ENCODE data around the gene HOXA13. TPM values are rescaled to one million over a fixed set of nuclear protein-coding genes. Genes with fewer than 3 reads are reported as not detected.
A peak's percentile ranks its signal among the peaks of the same experiment; 100 is the strongest.

Gene HOXA13
- total and polyA plus RNA-seq, 2 donors (not counting 1 experiment from before 2014, with no cell fraction given): not detected

DNA sequence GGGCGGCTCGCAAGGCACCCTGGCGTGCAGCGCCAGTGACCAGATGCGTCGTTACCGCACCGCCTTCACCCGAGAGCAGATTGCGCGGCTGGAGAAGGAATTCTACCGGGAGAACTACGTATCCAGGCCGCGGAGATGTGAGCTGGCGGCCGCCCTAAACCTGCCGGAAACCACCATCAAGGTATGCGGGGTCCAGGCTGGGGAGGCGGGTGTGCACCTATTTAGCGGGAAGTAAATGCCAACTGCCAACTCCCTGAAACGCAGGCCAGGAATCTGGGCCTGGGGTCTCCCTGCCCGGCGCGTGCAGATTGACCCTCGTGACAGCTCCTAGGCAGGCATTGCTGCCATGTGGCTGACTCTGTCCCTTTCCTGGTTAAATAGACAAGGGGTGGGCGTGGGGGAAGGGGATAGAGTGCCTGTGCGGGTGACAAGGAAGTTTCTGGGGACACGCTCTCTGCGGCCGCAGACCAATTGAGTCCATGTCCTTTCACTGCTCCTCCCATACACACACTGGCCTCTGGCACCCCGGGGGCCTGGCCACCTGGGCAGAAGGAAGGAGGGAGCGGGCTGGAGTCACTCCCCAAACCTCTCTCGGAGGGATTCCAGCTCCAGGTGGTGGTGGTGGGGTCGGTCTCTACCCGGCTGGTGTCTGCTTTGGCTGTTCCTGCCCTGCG, 45.4 kb upstream of the HOXA13 start:
- peaks cover 0 to 88% (median 5%) of the 10 kb centered on the region in 3 donors for H3K9me3 ChIP-seq (ENCODE audit: control extremely low read depth in 1 of 3, control insufficient read depth in 2 of 3, insufficient read depth in 1 of 3, low read length in 2 of 3)
- peak overlapping the region; percentile 26 for H3K27ac Mint-ChIP-seq
- peaks cover 78% of the 10 kb centered on the region for H3K27me3 Mint-ChIP-seq
- ATAC-seq (ENCODE audit: low read depth) (no peak), DNase-seq (peak; percentile 37)
- H3K27me3 ChIP-seq (replicated peaks in 1 of 4; ENCODE audit: control extremely low read depth in 1 of 4, control insufficient read depth in 3 of 4, insufficient read depth in 4 of 4, low read length in 3 of 4): peaks cover 0 to 98% (median 83%) of the 10 kb centered on the region in 4 experiments
- no peak overlapping the region for H2AFZ ChIP-seq (ENCODE audit: insufficient read depth, low read depth, low read length, poor library complexity, severe bottlenecking)
- H3K36me3 ChIP-seq (replicated peaks in 1 of 2; ENCODE audit: control extremely low read depth in 1 of 2, control insufficient read depth in 1 of 2, extremely low read depth in 1 of 2, insufficient read depth in 2 of 2, low read length in 1 of 2): no peaks in the 10 kb centered on the region
- H3K4me3 Mint-ChIP-seq: peak overlapping the region; percentile 10
- peaks cover 35 to 71% of the 10 kb centered on the region in 2 donors for H3K4me1 ChIP-seq (ENCODE audit: control insufficient read depth in 2 of 2, insufficient read depth in 2 of 2, low read length in 2 of 2)
- POLR2A ChIA-PET: no interaction called here
- no peaks in the 10 kb centered on the region for H3K79me2 ChIP-seq (ENCODE audit: control insufficient read depth, insufficient read depth, low read length)
- no peak overlapping the region for H3K9ac ChIP-seq (ENCODE audit: low read length)
- CTCF ChIA-PET: interaction anchor here (1.3 kb wide), 1 partner anchor 34 kb away, joined by 3 read pairs; no protein-coding TSS in a partner anchor
- H4K20me1 ChIP-seq (ENCODE audit: control insufficient read depth, insufficient read depth, low read length, poor library complexity, severe bottlenecking): no peaks in the 10 kb centered on the region
- no peak for TF ChIP-seq EZH2 (IDR thresholded peaks at IDR 0.05; ENCODE audit: borderline replicate concordance, insufficient read depth, low read depth, low read length, poor library complexity, severe bottlenecking)
- TF ChIP-seq, protein P1, sequence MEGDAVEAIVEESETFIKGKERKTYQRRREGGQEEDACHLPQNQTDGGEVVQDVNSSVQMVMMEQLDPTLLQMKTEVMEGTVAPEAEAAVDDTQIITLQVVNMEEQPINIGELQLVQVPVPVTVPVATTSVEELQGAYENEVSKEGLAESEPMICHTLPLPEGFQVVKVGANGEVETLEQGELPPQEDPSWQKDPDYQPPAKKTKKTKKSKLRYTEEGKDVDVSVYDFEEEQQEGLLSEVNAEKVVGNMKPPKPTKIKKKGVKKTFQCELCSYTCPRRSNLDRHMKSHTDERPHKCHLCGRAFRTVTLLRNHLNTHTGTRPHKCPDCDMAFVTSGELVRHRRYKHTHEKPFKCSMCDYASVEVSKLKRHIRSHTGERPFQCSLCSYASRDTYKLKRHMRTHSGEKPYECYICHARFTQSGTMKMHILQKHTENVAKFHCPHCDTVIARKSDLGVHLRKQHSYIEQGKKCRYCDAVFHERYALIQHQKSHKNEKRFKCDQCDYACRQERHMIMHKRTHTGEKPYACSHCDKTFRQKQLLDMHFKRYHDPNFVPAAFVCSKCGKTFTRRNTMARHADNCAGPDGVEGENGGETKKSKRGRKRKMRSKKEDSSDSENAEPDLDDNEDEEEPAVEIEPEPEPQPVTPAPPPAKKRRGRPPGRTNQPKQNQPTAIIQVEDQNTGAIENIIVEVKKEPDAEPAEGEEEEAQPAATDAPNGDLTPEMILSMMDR (IDR thresholded peaks at IDR 0.05): no peak
- no peak overlapping the region for H3K27ac ChIP-seq (ENCODE audit: low read length in 2 of 2)
- H3K4me3 ChIP-seq (ENCODE audit: control extremely low read depth in 1 of 5, extremely low read depth in 1 of 5, insufficient read depth in 1 of 5, low read depth in 2 of 5, low read length in 4 of 5): no peak overlapping the region
- intact Hi-C loops (cut with micrococcal nuclease): no loop called here
- no peaks in the 10 kb centered on the region for H3K9me3 Mint-ChIP-seq (ENCODE audit: insufficient read depth)
- H3K4me2 ChIP-seq (replicated peaks; ENCODE audit: low read depth, low read length, poor library complexity, severe bottlenecking): peak overlapping the region; percentile 52
- peaks cover 31% of the 10 kb centered on the region for H3K4me1 Mint-ChIP-seq
- 11% methylated on average over 30 of the region's 37 CpGs for WGBS (ENCODE audit: insufficient coverage)

DNA sequence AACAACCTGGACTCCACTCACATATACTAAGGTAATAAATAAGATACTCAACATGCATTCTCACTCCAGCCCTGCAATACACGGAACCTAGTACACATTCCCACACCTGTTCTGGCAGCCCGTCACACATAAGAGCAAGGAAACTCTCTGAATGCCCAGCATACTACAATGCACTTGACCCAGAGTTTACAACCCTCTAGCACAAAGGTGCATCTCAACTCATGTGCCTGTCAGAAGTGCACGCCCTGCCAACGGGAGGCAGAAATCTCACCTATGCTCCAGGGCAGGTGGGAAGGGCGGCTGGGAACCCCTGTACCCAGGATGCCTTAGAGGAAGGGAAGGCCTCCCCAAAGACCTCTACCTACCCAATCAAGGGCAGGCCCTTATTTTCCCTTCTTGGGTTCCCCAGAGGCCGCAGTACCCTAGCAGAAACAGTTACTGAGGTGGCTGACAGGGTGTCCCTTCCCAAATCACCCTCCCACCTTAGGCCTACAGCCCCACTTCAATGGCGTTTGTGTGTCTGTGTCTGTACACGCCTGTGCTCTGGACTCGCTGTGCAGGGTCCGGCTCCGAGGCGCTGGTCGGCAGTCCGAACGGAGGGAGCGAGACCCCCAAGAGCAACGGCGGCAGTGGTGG, 44.7 kb upstream of the HOXA13 start:
- no peaks in the 10 kb centered on the region for H3K36me3 ChIP-seq (replicated peaks in 1 of 2; ENCODE audit: control extremely low read depth in 1 of 2, control insufficient read depth in 1 of 2, extremely low read depth in 1 of 2, insufficient read depth in 2 of 2, low read length in 1 of 2)
- Mint-ChIP-seq H3K9me3 (ENCODE audit: insufficient read depth) (no peaks in the 10 kb centered on the region), H3K4me1 (peaks cover 30% of the 10 kb centered on the region), H3K4me3 (no peak overlapping the region), H3K27me3 (peaks cover 77% of the 10 kb centered on the region), H3K27ac (peak overlapping the region; percentile 26)
- H3K4me2 ChIP-seq (replicated peaks; ENCODE audit: low read depth, low read length, poor library complexity, severe bottlenecking): no peak overlapping the region
- CTCF ChIA-PET: interaction anchor here (1.3 kb wide), 1 partner anchor 34 kb away, joined by 3 read pairs; no protein-coding TSS in a partner anchor
- TF ChIP-seq, protein P1 (IDR thresholded peaks at IDR 0.05): no peak
- no peak for TF ChIP-seq EZH2 (IDR thresholded peaks at IDR 0.05; ENCODE audit: borderline replicate concordance, insufficient read depth, low read depth, low read length, poor library complexity, severe bottlenecking)
- no peak overlapping the region for H2AFZ ChIP-seq (ENCODE audit: insufficient read depth, low read depth, low read length, poor library complexity, severe bottlenecking)
- no peaks in the 10 kb centered on the region for H4K20me1 ChIP-seq (ENCODE audit: control insufficient read depth, insufficient read depth, low read length, poor library complexity, severe bottlenecking)
- peaks cover 0 to 98% (median 80%) of the 10 kb centered on the region in 4 experiments for H3K27me3 ChIP-seq (replicated peaks in 1 of 4; ENCODE audit: control extremely low read depth in 1 of 4, control insufficient read depth in 3 of 4, insufficient read depth in 4 of 4, low read length in 3 of 4)
- intact Hi-C loops (cut with micrococcal nuclease): loop anchor here (5.0 kb wide), 2 partner anchors 47 to 1392 kb away; no protein-coding TSS in a partner anchor
- H3K4me1 ChIP-seq (ENCODE audit: control insufficient read depth in 2 of 2, insufficient read depth in 2 of 2, low read length in 2 of 2): peaks cover 36 to 71% of the 10 kb centered on the region in 2 donors
- WGBS (ENCODE audit: insufficient coverage): 20% methylated on average over 17 of the region's 18 CpGs
- no peak overlapping the region for H3K9ac ChIP-seq (ENCODE audit: low read length)
- H3K27ac ChIP-seq (ENCODE audit: low read length in 2 of 2): no peak overlapping the region
- DNase-seq (peak; percentile 34), ATAC-seq (ENCODE audit: low read depth) (no peak)
- H3K9me3 ChIP-seq (ENCODE audit: control extremely low read depth in 1 of 3, control insufficient read depth in 2 of 3, insufficient read depth in 1 of 3, low read length in 2 of 3): peaks cover 0 to 87% (median 5%) of the 10 kb centered on the region in 3 donors
- H3K79me2 ChIP-seq (ENCODE audit: control insufficient read depth, insufficient read depth, low read length): no peaks in the 10 kb centered on the region
- no peak overlapping the region for H3K4me3 ChIP-seq (ENCODE audit: control extremely low read depth in 1 of 5, extremely low read depth in 1 of 5, insufficient read depth in 1 of 5, low read depth in 2 of 5, low read length in 4 of 5)
- POLR2A ChIA-PET: no interaction called here
